Progenitor cell of endocrine pancreas (in vitro differentiated cells): ENCODE measurements around the gene CNTNAP2. TPM values are rescaled to one million over a fixed set of nuclear protein-coding genes. Genes with fewer than 3 reads are reported as not detected.

ENCODE experiments used
- DNase-seq: peaks from one replicate; pipeline ENCODE4 v3.0.0; 2021; ENCODE audit warnings: low spot score; ENCODE audit not compliant: unreplicated experiment
- H3K27ac Mint-ChIP-seq: 2 replicates; pipeline ENCODE4 v1.8.0; 2021; ENCODE audit warnings: mild to moderate bottlenecking, moderate library complexity, mixed read lengths
- H3K27me3 Mint-ChIP-seq: 2 replicates; pipeline ENCODE4 v1.8.0; 2021; ENCODE audit warnings: mixed read lengths
- H3K36me3 Mint-ChIP-seq: 2 replicates; pipeline ENCODE4 v1.8.0; 2022; ENCODE audit warnings: mixed read lengths; ENCODE audit not compliant: insufficient read depth
- H3K4me1 Mint-ChIP-seq: 2 replicates; pipeline ENCODE4 v1.8.0; 2021; ENCODE audit warnings: low read depth, mixed read lengths
- H3K4me3 Mint-ChIP-seq: 2 replicates; pipeline ENCODE4 v1.8.0; 2021; ENCODE audit warnings: low read depth, mild to moderate bottlenecking, moderate library complexity, mixed read lengths
- H3K9me3 Mint-ChIP-seq: 2 replicates; pipeline ENCODE4 v1.8.0; 2021; ENCODE audit warnings: low read depth, mixed read lengths
- total RNA-seq: library from RNA; stranded (reverse); gene quantifications from 2 replicates; pipeline ENCODE4 v1.2.1, GENCODE V29; 2021
- TF ChIP-seq, protein P1 (sequence below): fragments of 200-600 bp; sonication (generic); IDR thresholded peaks from one replicate; pipeline ENCODE4 v1.5.0; 2021; ENCODE audit warnings: antibody characterized with exemption, mild to moderate bottlenecking; ENCODE audit not compliant: unreplicated experiment

The CNTNAP2 gene
- total RNA-seq, 1 donor from 2014 or later = 6.5 TPM

DNA sequence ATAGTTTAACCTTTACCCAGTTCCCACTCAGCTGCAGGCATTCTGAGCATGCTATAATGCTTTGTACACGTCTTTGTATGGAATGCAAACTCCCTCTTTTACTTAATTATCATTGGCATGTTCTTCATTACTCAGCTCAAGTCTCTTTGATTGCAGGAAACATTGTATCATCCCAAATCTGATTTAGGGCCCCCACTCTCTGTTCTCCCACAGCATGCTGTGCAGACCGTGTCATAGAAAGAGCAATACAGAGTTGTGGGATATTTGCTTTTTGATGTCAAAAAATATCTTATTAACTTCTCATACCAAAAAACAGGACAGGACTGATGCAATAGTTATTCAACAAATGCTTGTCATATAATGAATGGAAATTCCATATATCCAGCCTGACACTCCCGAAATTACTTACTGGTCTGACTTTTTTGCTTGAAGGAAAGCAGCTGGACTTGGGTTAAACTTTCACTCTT, 1392.5 kb downstream of the CNTNAP2 start:
- peaks cover 6% of the 10 kb centered on the region for H3K9me3 Mint-ChIP-seq
- DNase-seq = no peak
- H3K36me3 Mint-ChIP-seq = no peaks in the 10 kb centered on the region
- H3K4me1 Mint-ChIP-seq = no peaks in the 10 kb centered on the region
- TF ChIP-seq, protein P1, sequence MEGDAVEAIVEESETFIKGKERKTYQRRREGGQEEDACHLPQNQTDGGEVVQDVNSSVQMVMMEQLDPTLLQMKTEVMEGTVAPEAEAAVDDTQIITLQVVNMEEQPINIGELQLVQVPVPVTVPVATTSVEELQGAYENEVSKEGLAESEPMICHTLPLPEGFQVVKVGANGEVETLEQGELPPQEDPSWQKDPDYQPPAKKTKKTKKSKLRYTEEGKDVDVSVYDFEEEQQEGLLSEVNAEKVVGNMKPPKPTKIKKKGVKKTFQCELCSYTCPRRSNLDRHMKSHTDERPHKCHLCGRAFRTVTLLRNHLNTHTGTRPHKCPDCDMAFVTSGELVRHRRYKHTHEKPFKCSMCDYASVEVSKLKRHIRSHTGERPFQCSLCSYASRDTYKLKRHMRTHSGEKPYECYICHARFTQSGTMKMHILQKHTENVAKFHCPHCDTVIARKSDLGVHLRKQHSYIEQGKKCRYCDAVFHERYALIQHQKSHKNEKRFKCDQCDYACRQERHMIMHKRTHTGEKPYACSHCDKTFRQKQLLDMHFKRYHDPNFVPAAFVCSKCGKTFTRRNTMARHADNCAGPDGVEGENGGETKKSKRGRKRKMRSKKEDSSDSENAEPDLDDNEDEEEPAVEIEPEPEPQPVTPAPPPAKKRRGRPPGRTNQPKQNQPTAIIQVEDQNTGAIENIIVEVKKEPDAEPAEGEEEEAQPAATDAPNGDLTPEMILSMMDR = no peak
- H3K27ac Mint-ChIP-seq = no peak overlapping the region
- no peak overlapping the region for H3K4me3 Mint-ChIP-seq
- no peaks in the 10 kb centered on the region for H3K27me3 Mint-ChIP-seq

- no peak for DNase-seq
- no peaks in the 10 kb centered on the region for H3K36me3 Mint-ChIP-seq
- peaks cover 6% of the 10 kb centered on the region for H3K9me3 Mint-ChIP-seq
- no peak overlapping the region for H3K27ac Mint-ChIP-seq
- no peaks in the 10 kb centered on the region for H3K4me1 Mint-ChIP-seq
- TF ChIP-seq, protein P1 = no peak
- no peaks in the 10 kb centered on the region for H3K27me3 Mint-ChIP-seq
- no peak overlapping the region for H3K4me3 Mint-ChIP-seq
These were observed 1393.1 kb downstream of the CNTNAP2 start for GRCh38 chr7:147509541-147510200.

GRCh38 chr7:147510201-147510542, 1393.6 kb downstream of the CNTNAP2 start:
- Mint-ChIP-seq H3K27ac (no peak overlapping the region), H3K27me3 (no peaks in the 10 kb centered on the region), H3K36me3 (no peaks in the 10 kb centered on the region), H3K4me1 (no peaks in the 10 kb centered on the region), H3K4me3 (no peak overlapping the region), H3K9me3 (peaks cover 6% of the 10 kb centered on the region)
- no peak for DNase-seq
- TF ChIP-seq, protein P1 = no peak

GRCh38 chr7:147510923-147511322, 1394.3 kb downstream of the CNTNAP2 start:
- H3K4me1 Mint-ChIP-seq = no peaks in the 10 kb centered on the region
- no peak overlapping the region for H3K4me3 Mint-ChIP-seq
- no peak overlapping the region for H3K27ac Mint-ChIP-seq
- no peaks in the 10 kb centered on the region for H3K27me3 Mint-ChIP-seq
- TF ChIP-seq, protein P1 = no peak
- H3K36me3 Mint-ChIP-seq = no peaks in the 10 kb centered on the region
- no peak for DNase-seq
- peaks cover 6% of the 10 kb centered on the region for H3K9me3 Mint-ChIP-seq

DNA sequence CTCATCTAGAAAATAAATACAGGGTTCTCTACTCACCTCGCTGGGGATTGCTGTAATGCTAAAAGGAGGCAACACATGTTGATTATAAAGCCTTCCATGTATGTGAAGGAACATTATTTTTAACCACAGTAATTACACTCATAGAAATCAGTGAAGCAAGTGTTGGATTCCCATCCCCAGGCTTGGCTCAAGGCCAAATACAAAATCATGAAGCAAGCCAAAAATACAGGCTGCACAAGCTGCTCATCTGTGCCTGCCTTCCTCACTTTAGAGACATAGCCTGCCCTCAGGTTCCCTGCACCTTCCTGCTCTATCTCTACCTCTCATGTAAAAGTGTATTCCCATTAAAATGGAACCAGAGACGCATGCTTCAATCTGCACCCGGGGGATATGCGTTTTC, 1396.8 kb downstream of the CNTNAP2 start:
- no peaks in the 10 kb centered on the region for H3K27me3 Mint-ChIP-seq
- H3K36me3 Mint-ChIP-seq = no peaks in the 10 kb centered on the region
- no peak overlapping the region for H3K27ac Mint-ChIP-seq
- no peak overlapping the region for H3K4me3 Mint-ChIP-seq
- TF ChIP-seq, protein P1 = no peak
- H3K9me3 Mint-ChIP-seq = no peaks in the 10 kb centered on the region
- DNase-seq = no peak
- no peaks in the 10 kb centered on the region for H3K4me1 Mint-ChIP-seq
